ENCODE results near the gene ELOVL5.

GRCh38 chr6:53302678-53303360 lies 45.9 kb downstream of the ELOVL5 start:
- TF ChIP-seq TAF1 (IDR thresholded peaks at IDR 0.05; ENCODE audit: borderline replicate concordance, insufficient read depth, low read length) (no peak), SIN3A (IDR thresholded peaks at IDR 0.05; ENCODE audit: borderline replicate concordance, insufficient read depth, low read length) (peak; percentile 64; the same call in 1 of the 2 replicates), FOXP2 (optimal IDR thresholded peaks at IDR 0.05; ENCODE audit: borderline replicate concordance, extremely low read depth, extremely low read length, insufficient read depth) (no peak), POLR2AphosphoS5 (IDR thresholded peaks at IDR 0.05; ENCODE audit: low read depth, low read length) (no peak)
